Neural cell (in vitro differentiated cells): ENCODE results near the gene IL22RA2. TPM values are rescaled to one million over a fixed set of nuclear protein-coding genes. Genes with fewer than 3 reads are reported as not detected.
"Not testable (repeated sequence)": the region's sequence is repeated elsewhere in the genome, so short reads cannot be mapped to it uniquely, and the experiment has no call there.

Experiments used
- H2AFZ ChIP-seq: fragments of 200-600, 300-800 bp; sonication (generic), shearing (Covaris generic); 2 replicates; pipeline ENCODE4 v1.6.0; 2014; ENCODE audit warnings: low read depth, mild to moderate bottlenecking, antibody characterized with exemption, low read length, moderate library complexity
- H3F3A ChIP-seq: fragments of 200-600 bp; shearing (Covaris generic); 2 replicates; pipeline ENCODE4 v1.6.1; 2016; ENCODE audit warnings: mild to moderate bottlenecking, moderate library complexity, mixed read lengths, antibody characterized with exemption, low read length; ENCODE audit not compliant: insufficient read depth, poor library complexity, severe bottlenecking
- H3K27ac ChIP-seq: fragments of 200-600, 300-800 bp; sonication (generic), shearing (Covaris generic); 2 replicates; pipeline ENCODE4 v1.5.1; 2014; ENCODE audit warnings: mild to moderate bottlenecking, low read length, moderate library complexity
- H3K27me3 ChIP-seq: fragments of 300-800, 200-600 bp; sonication (generic), shearing (Covaris generic); 2 replicates; pipeline ENCODE4 v1.6.0; 2014; ENCODE audit warnings: mild to moderate bottlenecking, low read depth, low read length, moderate library complexity; ENCODE audit not compliant: insufficient read depth
- H3K36me3 ChIP-seq: fragments of 300-800, 200-600 bp; sonication (generic), shearing (Covaris generic); 2 replicates; pipeline ENCODE4 v1.5.1; 2014; ENCODE audit warnings: mild to moderate bottlenecking, antibody characterized with exemption, low read length, moderate library complexity; ENCODE audit not compliant: insufficient read depth
- H3K4me2 ChIP-seq: fragments of 300-800, 200-600 bp; sonication (generic), shearing (Covaris generic); 2 replicates; pipeline ENCODE4 v1.6.0; 2014; ENCODE audit warnings: mild to moderate bottlenecking, low read length
- H3K4me3 ChIP-seq: fragments of 300-800, 200-600 bp; sonication (generic), shearing (Covaris generic); 2 replicates; pipeline ENCODE4 v1.5.1; 2014; ENCODE audit warnings: mild to moderate bottlenecking, low read length, moderate library complexity
- H3K79me2 ChIP-seq: fragments of 200-600 bp; shearing (Covaris generic); replicated peaks from 2 replicates; pipeline ENCODE4 v1.6.0; 2014; ENCODE audit warnings: mild to moderate bottlenecking, low read length, moderate library complexity; ENCODE audit not compliant: insufficient read depth
- H3K9ac ChIP-seq: fragments of 300-800, 200-600 bp; sonication (generic), shearing (Covaris generic); 2 replicates; pipeline ENCODE4 v1.6.1; 2016; ENCODE audit warnings: mild to moderate bottlenecking, low read length, mixed read lengths
- H3K9me2 ChIP-seq: fragments of 200-600 bp; shearing (Covaris generic); 2 replicates; pipeline ENCODE4 v1.6.1; 2016; ENCODE audit warnings: mild to moderate bottlenecking, low read length, mixed read lengths; ENCODE audit not compliant: insufficient read depth
- H3K9me3 ChIP-seq: fragments of 200-600, 300-800 bp; sonication (generic), shearing (Covaris generic); 2 replicates; pipeline ENCODE4 v1.6.1; 2016; ENCODE audit warnings: mild to moderate bottlenecking, mixed run types, low read length, moderate library complexity, mixed read lengths
- H4K20me1 ChIP-seq: fragments of 200-600 bp; shearing (Covaris generic); 2 replicates; pipeline ENCODE4 v1.6.1; 2016; ENCODE audit warnings: mild to moderate bottlenecking, mixed run types; ENCODE audit not compliant: insufficient read depth
- CTCF ChIP-seq: fragments of 450-650 bp; IDR thresholded peaks from 2 replicates; pipeline ENCODE4 v1.5.1; 2014; ENCODE audit warnings: antibody characterized with exemption, mild to moderate bottlenecking, moderate library complexity; ENCODE audit not compliant: poor library complexity, severe bottlenecking
- EP300 ChIP-seq: fragments of 450-650 bp; conservative IDR thresholded peaks from 2 replicates; pipeline ENCODE4 v1.6.1; 2014; ENCODE audit warnings: antibody characterized with exemption, mild to moderate bottlenecking, moderate library complexity; ENCODE audit not compliant: poor library complexity, severe bottlenecking
- EZH2 ChIP-seq: fragments of 200-600, 300-800 bp; shearing (Covaris generic), sonication (generic); IDR thresholded peaks from 2 replicates; pipeline ENCODE4 v1.6.1; 2014; ENCODE audit warnings: antibody characterized with exemption, low read length, borderline replicate concordance, mild to moderate bottlenecking; ENCODE audit not compliant: insufficient read depth, poor library complexity, severe bottlenecking
- MXI1 ChIP-seq: fragments of 450-650 bp; conservative IDR thresholded peaks from 2 replicates; pipeline ENCODE4 v1.6.1; 2014; ENCODE audit warnings: antibody characterized with exemption, mild to moderate bottlenecking; ENCODE audit not compliant: poor library complexity, severe bottlenecking
- POLR2AphosphoS5 ChIP-seq: IDR thresholded peaks from 2 replicates; pipeline ENCODE4 v1.6.1; 2012
- RAD21 ChIP-seq: fragments of 450-650 bp; conservative IDR thresholded peaks from 2 replicates; pipeline ENCODE4 v1.6.1; 2014; ENCODE audit warnings: antibody characterized with exemption, mild to moderate bottlenecking, moderate library complexity
- REST ChIP-seq: IDR thresholded peaks from 2 replicates; pipeline ENCODE4 v1.6.1; 2012; ENCODE audit warnings: borderline replicate concordance
- SMC3 ChIP-seq: fragments of 450-650 bp; conservative IDR thresholded peaks from 2 replicates; pipeline ENCODE4 v1.6.1; 2014; ENCODE audit warnings: antibody characterized with exemption, mild to moderate bottlenecking, moderate library complexity; ENCODE audit not compliant: poor library complexity
- TAF1 ChIP-seq: IDR thresholded peaks from 2 replicates; pipeline ENCODE4 v1.6.1; 2012; ENCODE audit warnings: low read depth
- polyA plus RNA-seq: library from polyadenylated mRNA; depleted of rRNA; stranded (reverse); fragments of >200 nt; gene quantifications from 2 replicates; pipeline ENCODE4 v1.2.3, GENCODE V29; 2014

IL22RA2 gene
- polyA plus RNA-seq, 1 donor from 2014 or later = not detected

GRCh38 chr6:137216106-137216505 lies 42.7 kb upstream of the IL22RA2 start:
- no peaks in the 10 kb centered on the region for H3K27me3 ChIP-seq
- no peaks in the 10 kb centered on the region for H3F3A ChIP-seq
- H3K4me3 ChIP-seq = peak overlapping the region; percentile 96
- no peaks in the 10 kb centered on the region for H3K9me2 ChIP-seq
- no peaks in the 10 kb centered on the region for H4K20me1 ChIP-seq
- no peak overlapping the region for H3K4me2 ChIP-seq
- H3K9me3 ChIP-seq = no peaks in the 10 kb centered on the region
- no peak overlapping the region for H2AFZ ChIP-seq
- H3K36me3 ChIP-seq = no peaks in the 10 kb centered on the region
- no peak overlapping the region for H3K9ac ChIP-seq
- no peak for TF ChIP-seq REST
- no peak for TF ChIP-seq RAD21
- no peak for TF ChIP-seq CTCF
- no peak for TF ChIP-seq EP300
- no peak for TF ChIP-seq MXI1
- TF ChIP-seq TAF1 = no peak
- no peak for TF ChIP-seq EZH2
- TF ChIP-seq POLR2AphosphoS5 = no peak
- TF ChIP-seq SMC3 = no peak
- peaks cover 67% of the 10 kb centered on the region for H3K79me2 ChIP-seq
- H3K27ac ChIP-seq = no peak overlapping the region

GRCh38 chr6:137215630-137216029 lies 42.2 kb upstream of the IL22RA2 start:
- H2AFZ ChIP-seq, H3K9ac ChIP-seq, H3K4me3 ChIP-seq, H3K4me2 ChIP-seq, H4K20me1 ChIP-seq, H3K36me3 ChIP-seq, H3K9me3 ChIP-seq, H3K27me3 ChIP-seq, H3F3A ChIP-seq, H3K27ac ChIP-seq, H3K9me2 ChIP-seq: not testable (repeated sequence)
- H3K79me2 ChIP-seq = peaks cover 72% of the 10 kb centered on the region

GRCh38 chr6:137214931-137215330 lies 41.5 kb upstream of the IL22RA2 start:
- Histone ChIP-seq H3K9ac (no peak overlapping the region), H2AFZ (no peak overlapping the region), H3K27ac (no peak overlapping the region), H3F3A (no peaks in the 10 kb centered on the region), H3K4me2 (no peak overlapping the region), H3K9me3 (no peaks in the 10 kb centered on the region), H4K20me1 (no peaks in the 10 kb centered on the region), H3K4me3 (no peak overlapping the region), H3K27me3 (no peaks in the 10 kb centered on the region), H3K36me3 (no peaks in the 10 kb centered on the region), H3K9me2 (no peaks in the 10 kb centered on the region), H3K79me2 (peaks cover 77% of the 10 kb centered on the region)
- TF ChIP-seq REST (no peak), RAD21 (no peak), CTCF (no peak), POLR2AphosphoS5 (no peak), MXI1 (no peak), SMC3 (no peak), EP300 (no peak)
